Neutrophil (primary cell): ENCODE data around the gene PDCD1.
"Not testable (repeated sequence)": the region's sequence is repeated elsewhere in the genome, so short reads cannot be mapped to it uniquely, and the experiment has no call there.

Experiments
- H3K27ac ChIP-seq: fragments of 200-600 bp; sonication (generic); 2 replicates; pipeline ENCODE4 v1.5.1; 2016; ENCODE audit warnings: mild to moderate bottlenecking, moderate library complexity
- H3K27me3 ChIP-seq: fragments of 200-600 bp; sonication (generic); 2 replicates; pipeline ENCODE4 v1.6.0; 2016; ENCODE audit warnings: mild to moderate bottlenecking
- H3K36me3 ChIP-seq: fragments of 200-600 bp; sonication (generic); 2 replicates; pipeline ENCODE4 v1.5.1; 2017
- H3K4me1 ChIP-seq, 2 experiments: fragments of 200-600 bp in 1 of 2; sonication (generic) in 1 of 2; 1 replicate in 1 of 2; 2 replicates in 1 of 2; pipeline versions ENCODE4 v1.5.1 to v1.6.1; 2013 to 2016; ENCODE audit warnings: low read depth in 1 of 2, low read length in 1 of 2, mild to moderate bottlenecking in 1 of 2, moderate library complexity in 1 of 2; ENCODE audit not compliant: control insufficient read depth in 1 of 2, insufficient read depth in 1 of 2
- H3K4me3 ChIP-seq, 2 experiments: fragments of 200-600 bp in 1 of 2; sonication (generic) in 1 of 2; 1 replicate in 1 of 2; 2 replicates in 1 of 2; pipeline ENCODE4 v1.5.1; 2013 to 2016; ENCODE audit warnings: low read depth in 1 of 2, low read length in 1 of 2, mild to moderate bottlenecking in 1 of 2, moderate library complexity in 1 of 2
- H3K9me3 ChIP-seq: fragments of 200-600 bp; sonication (generic); 2 replicates; pipeline ENCODE4 v1.5.1; 2016
- CTCF ChIP-seq: fragments of 200-600 bp; sonication (generic); IDR thresholded peaks from 2 replicates; pipeline ENCODE4 v1.5.1; 2016; ENCODE audit warnings: antibody characterized with exemption

The PDCD1 gene

GRCh38 chr2:241858206-241859016 lies at the start of gene PDCD1:
Gene PDCD1 (minus strand): TSS chr2:241858894. CDS start chr2:241858838, 56 bp downstream.
- Histone ChIP-seq H3K9me3 (no peaks in the 10 kb centered on the region), H3K27me3 (peaks cover 48% of the 10 kb centered on the region), H3K27ac (no peak within 1 kb of the TSS), H3K4me1 (no peaks in the 10 kb centered on the region), H3K36me3 (no peaks in the 10 kb centered on the region), H3K4me3 (no peak within 1 kb of the TSS)
- no peak for TF ChIP-seq CTCF

- H3K4me3 ChIP-seq, H3K27ac ChIP-seq, H3K9me3 ChIP-seq, H3K4me1 ChIP-seq, H3K36me3 ChIP-seq, H3K27me3 ChIP-seq: not testable (repeated sequence)
Measured at GRCh38 chr2:241907831-241908230, 49.1 kb upstream of the PDCD1 start.

- Histone ChIP-seq H3K27me3 (peaks cover 14% of the 10 kb centered on the region), H3K36me3 (no peaks in the 10 kb centered on the region), H3K4me3 (no peak overlapping the region), H3K9me3 (no peaks in the 10 kb centered on the region), H3K27ac (no peak overlapping the region), H3K4me1 (no peaks in the 10 kb centered on the region)
- no peak for TF ChIP-seq CTCF
Measured at GRCh38 chr2:241906826-241907570, 48.3 kb upstream of the PDCD1 start.

- not testable (repeated sequence) for H3K4me3 ChIP-seq, H3K9me3 ChIP-seq, H3K36me3 ChIP-seq, H3K4me1 ChIP-seq, H3K27ac ChIP-seq
- H3K27me3 ChIP-seq: peaks cover 20% of the 10 kb centered on the region
Measured at GRCh38 chr2:241906378-241906770, 47.7 kb upstream of the PDCD1 start.

- no peak for TF ChIP-seq CTCF
- Histone ChIP-seq H3K9me3 (no peaks in the 10 kb centered on the region), H3K36me3 (no peaks in the 10 kb centered on the region), H3K4me3 (no peak overlapping the region), H3K27me3 (peaks cover 26% of the 10 kb centered on the region), H3K4me1 (no peaks in the 10 kb centered on the region), H3K27ac (no peak overlapping the region)
Measured at GRCh38 chr2:241905716-241906377, 47.2 kb upstream of the PDCD1 start.

- Histone ChIP-seq H3K4me3 (no peak overlapping the region), H3K27me3 (peaks cover 31% of the 10 kb centered on the region), H3K36me3 (no peaks in the 10 kb centered on the region), H3K4me1 (no peaks in the 10 kb centered on the region), H3K27ac (no peak overlapping the region), H3K9me3 (no peaks in the 10 kb centered on the region)
- no peak for TF ChIP-seq CTCF
Measured at GRCh38 chr2:241904791-241905710, 46.4 kb upstream of the PDCD1 start.
